ENCODE results near the gene PTTG1.
"Not testable (repeated sequence)": the region's sequence is repeated elsewhere in the genome, so short reads cannot be mapped to it uniquely, and the experiment has no call there.

Gene PTTG1

GRCh38 chr5:160423099-160423498, 1.4 kb downstream of the PTTG1 start:
- DNase-seq (ENCODE audit: low read depth in 3 of 3), result no peak

GRCh38 chr5:160427607-160428006, 6.0 kb downstream of the PTTG1 start:
- DNase-seq (ENCODE audit: low read depth in 3 of 3), result no peak

- no peak for DNase-seq (ENCODE audit: low read depth in 3 of 3)
Measured at GRCh38 chr5:160432196-160432595, 10.5 kb downstream of the PTTG1 start.

- no peak for DNase-seq (ENCODE audit: low read depth in 3 of 3)
Measured at GRCh38 chr5:160432787-160433186, 11.1 kb downstream of the PTTG1 start.

GRCh38 chr5:160434022-160434531, 12.4 kb downstream of the PTTG1 start:
- DNase-seq (ENCODE audit: low read depth in 3 of 3), result no peak

GRCh38 chr5:160435532-160435931, 13.9 kb downstream of the PTTG1 start:
- DNase-seq (ENCODE audit: low read depth in 3 of 3), result no peak

GRCh38 chr5:160436017-160436416, 14.4 kb downstream of the PTTG1 start:
- no peak for DNase-seq (ENCODE audit: low read depth in 3 of 3)

- not testable (repeated sequence) for DNase-seq (ENCODE audit: low read depth in 3 of 3)
Measured at GRCh38 chr5:160436661-160437060, 15.0 kb downstream of the PTTG1 start.

GRCh38 chr5:160437271-160437670, 15.6 kb downstream of the PTTG1 start:
- DNase-seq (ENCODE audit: low read depth in 3 of 3), result no peak

- DNase-seq (ENCODE audit: low read depth in 3 of 3), result peak; percentile 22 to 48 (median 31)
Measured at GRCh38 chr5:160438316-160439204, 16.9 kb downstream of the PTTG1 start.

- peak; percentile 82 to 87 (median 85) for DNase-seq (ENCODE audit: low read depth in 3 of 3)
Measured at GRCh38 chr5:160439205-160439600, 17.5 kb downstream of the PTTG1 start.

- no peak for DNase-seq (ENCODE audit: low read depth in 3 of 3)
Measured at GRCh38 chr5:160441311-160441781, 19.7 kb downstream of the PTTG1 start.

GRCh38 chr5:160442824-160443431, 21.3 kb downstream of the PTTG1 start:
- DNase-seq (ENCODE audit: low read depth in 3 of 3), result no peak

- DNase-seq (ENCODE audit: low read depth in 3 of 3), result no peak
Measured at GRCh38 chr5:160444407-160444806, 22.8 kb downstream of the PTTG1 start.

- DNase-seq (ENCODE audit: low read depth in 3 of 3), result no peak
Measured at GRCh38 chr5:160445132-160445531, 23.5 kb downstream of the PTTG1 start.

GRCh38 chr5:160445751-160446150, 24.1 kb downstream of the PTTG1 start:
- DNase-seq (ENCODE audit: low read depth in 3 of 3), result no peak

GRCh38 chr5:160448886-160449285, 27.2 kb downstream of the PTTG1 start:
- DNase-seq (ENCODE audit: low read depth in 3 of 3), result no peak

GRCh38 chr5:160449458-160449857, 27.8 kb downstream of the PTTG1 start:
- no peak for DNase-seq (ENCODE audit: low read depth in 3 of 3)

GRCh38 chr5:160450164-160450932, 28.7 kb downstream of the PTTG1 start:
- DNase-seq (ENCODE audit: low read depth in 3 of 3), result no peak

- DNase-seq (ENCODE audit: low read depth in 3 of 3), result no peak
Measured at GRCh38 chr5:160451281-160451680, 29.6 kb downstream of the PTTG1 start.

- DNase-seq (ENCODE audit: low read depth in 3 of 3), result no peak
Measured at GRCh38 chr5:160452036-160452435, 30.4 kb downstream of the PTTG1 start.

GRCh38 chr5:160452795-160453194, 31.1 kb downstream of the PTTG1 start:
- DNase-seq (ENCODE audit: low read depth in 3 of 3), result no peak
